Esophagus squamous epithelium (tissue), 4 donors: ENCODE data around the gene RPSA.
"Not testable (repeated sequence)": the region's sequence is repeated elsewhere in the genome, so short reads cannot be mapped to it uniquely, and the experiment has no call there.

Source experiments
- POLR2A ChIP-seq, 4 donors: fragments of 450-650 bp; IDR thresholded peaks; one replicate each; pipeline ENCODE4 v1.6.1; 2017; ENCODE audit warnings: antibody characterized with exemption in 4 of 4, mild to moderate bottlenecking in 4 of 4, moderate library complexity in 3 of 4
- TF ChIP-seq, protein P1 (sequence below), 6 experiments: fragments of 450-650 bp in 4 of 6; fragments of 200-600 bp in 2 of 6; sonication (generic) in 2 of 6; IDR thresholded peaks; one replicate each; pipeline ENCODE4 v1.5.1; 2016 to 2019; ENCODE audit warnings: antibody characterized with exemption in 6 of 6, mild to moderate bottlenecking in 4 of 6, moderate library complexity in 4 of 6

DNA sequence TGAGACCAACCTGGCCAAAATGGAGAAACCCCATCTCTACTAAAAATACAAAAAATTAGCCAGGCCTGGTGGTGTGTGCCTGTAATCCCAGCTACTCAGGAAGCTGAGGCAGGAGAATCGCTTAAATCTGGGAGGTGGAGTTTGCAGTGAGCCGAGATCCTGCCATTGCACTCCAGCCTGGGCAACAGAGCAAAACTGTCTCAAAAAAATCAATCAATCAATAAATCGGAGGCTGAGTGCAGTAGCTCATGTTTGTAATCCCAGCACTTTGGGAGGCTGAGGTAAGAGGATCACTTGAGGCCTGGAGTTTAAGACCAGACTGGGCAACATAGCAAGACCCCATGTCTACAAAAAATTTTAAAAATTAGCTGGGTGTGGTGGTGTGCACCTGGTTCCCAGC, 8.8 kb downstream of the RPSA start:
- TF ChIP-seq, protein P1, sequence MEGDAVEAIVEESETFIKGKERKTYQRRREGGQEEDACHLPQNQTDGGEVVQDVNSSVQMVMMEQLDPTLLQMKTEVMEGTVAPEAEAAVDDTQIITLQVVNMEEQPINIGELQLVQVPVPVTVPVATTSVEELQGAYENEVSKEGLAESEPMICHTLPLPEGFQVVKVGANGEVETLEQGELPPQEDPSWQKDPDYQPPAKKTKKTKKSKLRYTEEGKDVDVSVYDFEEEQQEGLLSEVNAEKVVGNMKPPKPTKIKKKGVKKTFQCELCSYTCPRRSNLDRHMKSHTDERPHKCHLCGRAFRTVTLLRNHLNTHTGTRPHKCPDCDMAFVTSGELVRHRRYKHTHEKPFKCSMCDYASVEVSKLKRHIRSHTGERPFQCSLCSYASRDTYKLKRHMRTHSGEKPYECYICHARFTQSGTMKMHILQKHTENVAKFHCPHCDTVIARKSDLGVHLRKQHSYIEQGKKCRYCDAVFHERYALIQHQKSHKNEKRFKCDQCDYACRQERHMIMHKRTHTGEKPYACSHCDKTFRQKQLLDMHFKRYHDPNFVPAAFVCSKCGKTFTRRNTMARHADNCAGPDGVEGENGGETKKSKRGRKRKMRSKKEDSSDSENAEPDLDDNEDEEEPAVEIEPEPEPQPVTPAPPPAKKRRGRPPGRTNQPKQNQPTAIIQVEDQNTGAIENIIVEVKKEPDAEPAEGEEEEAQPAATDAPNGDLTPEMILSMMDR (IDR thresholded peaks at IDR 0.05) = not testable (repeated sequence)
- TF ChIP-seq POLR2A (IDR thresholded peaks at IDR 0.05) = not testable (repeated sequence)
